BLaER1 (cell line): ENCODE measurements around the gene TJP3.

Experiments used
- H3K27ac ChIP-seq: shearing (Covaris generic); formaldehyde crosslinking; 2 replicates; pipeline ENCODE4 v1.8.1; 2022
- H3K27me3 ChIP-seq: shearing (Covaris generic); formaldehyde crosslinking; 2 replicates; pipeline ENCODE4 v1.8.1; 2022
- H3K36me3 ChIP-seq: shearing (Covaris generic); formaldehyde crosslinking; 2 replicates; pipeline ENCODE4 v1.8.1; 2022
- H3K4me1 ChIP-seq: shearing (Covaris generic); formaldehyde crosslinking; 2 replicates; pipeline ENCODE4 v1.8.1; 2022
- H3K4me2 ChIP-seq: shearing (Covaris generic); formaldehyde crosslinking; 2 replicates; pipeline ENCODE4 v1.8.1; 2022
- H3K4me3 ChIP-seq: shearing (Covaris generic); formaldehyde crosslinking; 2 replicates; pipeline ENCODE4 v1.8.1; 2022
- H3K9ac ChIP-seq: shearing (Covaris generic); formaldehyde crosslinking; 2 replicates; pipeline ENCODE4 v1.8.1; 2022
- H3K9me3 ChIP-seq: shearing (Covaris generic); formaldehyde crosslinking; 2 replicates; pipeline ENCODE4 v1.8.1; 2022
- H4K20me1 ChIP-seq: shearing (Covaris generic); formaldehyde crosslinking; 2 replicates; pipeline ENCODE4 v1.8.1; 2022
- Cebpa-rat ChIP-seq: shearing (Covaris generic); IDR thresholded peaks from 2 replicates; pipeline ENCODE4 v1.8.1; 2022

The TJP3 gene

GRCh38 chr19:3671680-3672574 is 36.3 kb upstream of the TJP3 start:
- peak overlapping the region; percentile 55; the same call in 1 of the 2 replicates for H3K27ac ChIP-seq
- no peak for TF ChIP-seq Cebpa-rat
- H3K9ac ChIP-seq = peak overlapping the region; percentile 56; the same call in 1 of the 2 replicates
- peaks cover 98% of the 10 kb centered on the region for H4K20me1 ChIP-seq
- peak overlapping the region; percentile 41 for H3K4me3 ChIP-seq
- peaks cover 47% of the 10 kb centered on the region for H3K36me3 ChIP-seq
- H3K9me3 ChIP-seq = no peaks in the 10 kb centered on the region
- peak overlapping the region; percentile 94 for H3K4me2 ChIP-seq
- peaks cover 48% of the 10 kb centered on the region for H3K4me1 ChIP-seq
- peaks cover 11% of the 10 kb centered on the region for H3K27me3 ChIP-seq

DNA sequence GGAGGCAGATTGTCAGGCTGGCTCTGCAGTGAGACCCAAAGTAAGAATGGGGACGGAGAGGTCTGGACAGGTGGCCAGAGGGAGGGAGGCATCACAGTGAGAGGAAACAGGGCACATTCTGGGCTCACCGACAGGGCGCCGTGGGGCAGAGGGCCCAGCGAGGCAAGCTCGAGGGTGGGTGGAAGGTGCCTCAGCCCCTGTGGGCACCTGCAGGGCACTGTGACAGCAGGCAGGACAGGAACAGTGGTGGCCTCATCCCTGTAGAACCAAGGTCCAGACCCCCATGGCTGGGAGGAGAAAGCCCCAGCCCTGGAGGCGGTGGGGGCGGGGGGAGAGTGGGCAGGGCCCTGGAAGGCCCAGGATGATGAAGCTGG is 35.6 kb upstream of the TJP3 start:
- Histone ChIP-seq H3K4me2 (peak overlapping the region; percentile 94), H3K4me1 (peaks cover 41% of the 10 kb centered on the region), H3K4me3 (no peak overlapping the region), H3K9ac (no peak overlapping the region), H4K20me1 (peaks cover 96% of the 10 kb centered on the region), H3K36me3 (peaks cover 41% of the 10 kb centered on the region; the same call in 1 of the 2 replicates), H3K9me3 (no peaks in the 10 kb centered on the region), H3K27me3 (peaks cover 11% of the 10 kb centered on the region), H3K27ac (no peak overlapping the region)
- TF ChIP-seq Cebpa-rat = no peak

GRCh38 chr19:3672993-3673392 is 35.2 kb upstream of the TJP3 start:
- H3K4me2 ChIP-seq = no peak overlapping the region
- no peaks in the 10 kb centered on the region for H3K9me3 ChIP-seq
- peaks cover 40% of the 10 kb centered on the region for H3K4me1 ChIP-seq
- H3K36me3 ChIP-seq = peaks cover 36% of the 10 kb centered on the region; the same call in 1 of the 2 replicates
- no peak for TF ChIP-seq Cebpa-rat
- no peak overlapping the region for H3K9ac ChIP-seq
- H4K20me1 ChIP-seq = peaks cover 92% of the 10 kb centered on the region
- H3K4me3 ChIP-seq = no peak overlapping the region
- peaks cover 11% of the 10 kb centered on the region for H3K27me3 ChIP-seq
- H3K27ac ChIP-seq = no peak overlapping the region

GRCh38 chr19:3673506-3674439 is 34.4 kb upstream of the TJP3 start:
- Histone ChIP-seq H3K27ac (no peak overlapping the region), H3K4me3 (no peak overlapping the region), H3K36me3 (peaks cover 29% of the 10 kb centered on the region; the same call in 1 of the 2 replicates), H3K4me1 (peaks cover 40% of the 10 kb centered on the region), H3K27me3 (peaks cover 11% of the 10 kb centered on the region), H3K9me3 (no peaks in the 10 kb centered on the region), H3K4me2 (no peak overlapping the region), H4K20me1 (peaks cover 86% of the 10 kb centered on the region), H3K9ac (no peak overlapping the region)
- no peak for TF ChIP-seq Cebpa-rat

- Histone ChIP-seq H4K20me1 (peaks cover 86% of the 10 kb centered on the region), H3K36me3 (peaks cover 20% of the 10 kb centered on the region; the same call in 1 of the 2 replicates), H3K27me3 (peaks cover 11% of the 10 kb centered on the region), H3K4me2 (no peak overlapping the region), H3K9ac (no peak overlapping the region), H3K9me3 (no peaks in the 10 kb centered on the region), H3K4me3 (no peak overlapping the region), H3K4me1 (peaks cover 46% of the 10 kb centered on the region), H3K27ac (no peak overlapping the region)
- TF ChIP-seq Cebpa-rat = no peak
Observed at GRCh38 chr19:3674784-3675543, 33.2 kb upstream of the TJP3 start.

- Histone ChIP-seq H4K20me1 (peaks cover 87% of the 10 kb centered on the region), H3K4me1 (peaks cover 35% of the 10 kb centered on the region)
- no peak for TF ChIP-seq Cebpa-rat
Observed at GRCh38 chr19:3678188-3678587, 30.0 kb upstream of the TJP3 start.

GRCh38 chr19:3679138-3679537 is 29.0 kb upstream of the TJP3 start:
- Histone ChIP-seq H3K9me3 (no peaks in the 10 kb centered on the region), H4K20me1 (peaks cover 87% of the 10 kb centered on the region), H3K36me3 (peaks cover 20% of the 10 kb centered on the region; the same call in 1 of the 2 replicates), H3K4me3 (no peak overlapping the region), H3K4me2 (peak overlapping the region; percentile 33; the same call in 1 of the 2 replicates), H3K27me3 (no peaks in the 10 kb centered on the region), H3K27ac (peak overlapping the region; percentile 6; the same call in 1 of the 2 replicates), H3K4me1 (peaks cover 44% of the 10 kb centered on the region), H3K9ac (no peak overlapping the region)
- no peak for TF ChIP-seq Cebpa-rat

More at GRCh38 chr19:3678188-3678587, 30.0 kb upstream of the TJP3 start:
- Histone ChIP-seq H3K9me3 (no peaks in the 10 kb centered on the region), H3K36me3 (peaks cover 20% of the 10 kb centered on the region; the same call in 1 of the 2 replicates), H3K9ac (no peak overlapping the region), H3K4me2 (no peak overlapping the region), H3K27ac (no peak overlapping the region), H3K4me3 (no peak overlapping the region), H3K27me3 (no peaks in the 10 kb centered on the region)

DNA sequence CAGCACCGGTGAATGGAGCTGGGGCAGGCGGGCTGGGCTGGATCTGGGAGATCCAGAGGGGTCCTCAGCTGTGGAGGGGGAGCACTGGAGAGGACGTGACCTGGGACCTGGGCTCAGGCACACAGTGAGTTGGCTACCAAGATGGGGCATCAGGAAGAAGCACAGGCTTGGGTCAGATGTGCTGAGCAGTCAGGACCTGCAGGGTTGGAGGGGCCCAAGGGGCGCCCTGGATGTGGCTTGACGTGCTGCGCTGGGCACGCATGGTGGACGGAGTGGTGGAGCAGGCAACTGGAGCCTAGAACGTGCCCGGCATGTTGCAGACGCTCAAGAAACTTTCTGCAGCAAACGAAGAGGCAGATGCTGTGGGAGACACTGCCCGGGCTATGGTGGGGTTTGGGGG is 28.6 kb upstream of the TJP3 start:
- Histone ChIP-seq H3K27ac (peak overlapping the region; percentile 6; the same call in 1 of the 2 replicates), H3K4me1 (peaks cover 48% of the 10 kb centered on the region), H3K9me3 (peaks cover 4% of the 10 kb centered on the region; the same call in 1 of the 2 replicates), H3K4me3 (no peak overlapping the region), H3K36me3 (peaks cover 22% of the 10 kb centered on the region; the same call in 1 of the 2 replicates), H3K27me3 (no peaks in the 10 kb centered on the region), H3K4me2 (peak overlapping the region; percentile 33), H4K20me1 (peaks cover 87% of the 10 kb centered on the region), H3K9ac (0 out of 2 replicates have a peak overlapping the region, but pooled peaks have one; percentile 16)
- no peak for TF ChIP-seq Cebpa-rat

GRCh38 chr19:3680939-3681338 is 27.2 kb upstream of the TJP3 start:
- Histone ChIP-seq H3K4me1 (peaks cover 53% of the 10 kb centered on the region), H3K4me2 (no peak overlapping the region), H4K20me1 (peaks cover 82% of the 10 kb centered on the region)

More at GRCh38 chr19:3680939-3681338, 27.2 kb upstream of the TJP3 start:
- no peaks in the 10 kb centered on the region for H3K27me3 ChIP-seq
- H3K9me3 ChIP-seq = peaks cover 5% of the 10 kb centered on the region; the same call in 1 of the 2 replicates
- H3K27ac ChIP-seq = no peak overlapping the region
- H3K9ac ChIP-seq = no peak overlapping the region
- no peak for TF ChIP-seq Cebpa-rat
- H3K36me3 ChIP-seq = peaks cover 9% of the 10 kb centered on the region; the same call in 1 of the 2 replicates
- no peak overlapping the region for H3K4me3 ChIP-seq
